ENCODE results near the gene NIT2.
A peak's percentile ranks its signal among the peaks of the same experiment; 100 is the strongest.

The NIT2 gene

DNA sequence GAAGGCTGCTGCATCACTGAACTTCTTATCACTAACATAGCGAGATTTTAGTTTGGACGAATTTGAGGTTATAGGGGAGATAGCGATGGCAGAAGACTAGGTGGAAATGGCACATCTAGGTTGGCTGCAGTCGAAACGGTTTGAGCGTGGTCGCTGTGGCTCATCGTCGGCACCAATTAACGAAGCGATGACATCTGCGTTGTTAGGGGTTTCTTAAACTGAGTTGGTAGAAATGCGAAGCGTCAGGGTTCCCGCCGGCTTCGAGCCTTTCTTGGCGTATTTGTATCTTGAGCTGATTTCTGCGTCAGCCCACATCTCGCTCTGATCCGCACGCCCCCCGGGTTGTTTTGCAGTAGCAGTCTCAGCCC is 67.1 kb downstream of the NIT2 start:
- H3K4me3 ChIP-seq (replicated peaks; ENCODE audit: low read depth, low read length) = peak overlapping the region; percentile 94

GRCh38 chr3:100402256-100402655 is 67.7 kb downstream of the NIT2 start:
- H3K4me3 ChIP-seq (replicated peaks; ENCODE audit: low read depth, low read length) = peak overlapping the region; percentile 94
- TF ChIP-seq CTCF (IDR thresholded peaks at IDR 0.05; ENCODE audit: low read depth, low read length, missing control alignments) = no peak
- DNase-seq (ENCODE audit: extremely low read depth, low read depth) = peak; percentile 37

More for the DNA sequence above, 67.1 kb downstream of the NIT2 start:
- DNase-seq (ENCODE audit: extremely low read depth, low read depth) = peak; percentile 14
- TF ChIP-seq CTCF (IDR thresholded peaks at IDR 0.05; ENCODE audit: low read depth, low read length, missing control alignments) = no peak

DNA sequence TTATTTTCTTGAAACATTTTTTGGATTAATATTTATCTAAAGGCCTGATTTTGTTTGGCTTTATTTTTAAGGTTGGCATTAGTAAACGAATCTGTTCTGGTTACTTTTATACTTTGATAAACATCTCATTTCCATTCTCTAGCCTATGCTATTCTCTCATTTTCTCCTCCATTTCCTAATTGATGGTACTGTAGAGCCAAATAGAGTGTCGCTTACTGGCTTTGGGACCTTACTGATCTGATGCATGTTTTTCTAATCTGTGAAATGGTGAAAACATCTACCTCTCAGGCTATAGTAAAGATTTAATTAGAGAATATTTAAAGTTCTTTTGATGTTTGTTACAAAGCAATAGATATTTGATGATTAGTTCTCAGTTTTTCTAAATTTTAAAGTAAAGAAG is 68.3 kb downstream of the NIT2 start:
- TF ChIP-seq CTCF (IDR thresholded peaks at IDR 0.05; ENCODE audit: low read depth, low read length, missing control alignments) = no peak
- DNase-seq (ENCODE audit: extremely low read depth, low read depth) = no peak
- H3K4me3 ChIP-seq (replicated peaks; ENCODE audit: low read depth, low read length) = peak overlapping the region; percentile 94

- DNase-seq (ENCODE audit: extremely low read depth, low read depth) = no peak
- peak overlapping the region; percentile 94 for H3K4me3 ChIP-seq (replicated peaks; ENCODE audit: low read depth, low read length)
- no peak for TF ChIP-seq CTCF (IDR thresholded peaks at IDR 0.05; ENCODE audit: low read depth, low read length, missing control alignments)
Observed at GRCh38 chr3:100403362-100404249, 69.0 kb downstream of the NIT2 start.

- DNase-seq (ENCODE audit: extremely low read depth, low read depth) = no peak
- H3K4me3 ChIP-seq (replicated peaks; ENCODE audit: low read depth, low read length) = no peak overlapping the region; the same call in 1 of the 2 replicates
- TF ChIP-seq CTCF (IDR thresholded peaks at IDR 0.05; ENCODE audit: low read depth, low read length, missing control alignments) = no peak
Observed at GRCh38 chr3:100404250-100404548, 69.6 kb downstream of the NIT2 start.

- H3K4me3 ChIP-seq (replicated peaks; ENCODE audit: low read depth, low read length) = no peak overlapping the region
- no peak for TF ChIP-seq CTCF (IDR thresholded peaks at IDR 0.05; ENCODE audit: low read depth, low read length, missing control alignments)
- no peak for DNase-seq (ENCODE audit: extremely low read depth, low read depth)
Observed at GRCh38 chr3:100407164-100407563, 72.6 kb downstream of the NIT2 start.

Measured in HFF-Myc (cell line).